HG03457 (cell line): ENCODE measurements around the gene MEN1.
A peak's percentile ranks its signal among the peaks of the same experiment; 100 is the strongest.
"Not testable (repeated sequence)": the region's sequence is repeated elsewhere in the genome, so short reads cannot be mapped to it uniquely, and the experiment has no call there.

Experiments used
- ATAC-seq: cut with Tn5 transposase; IDR thresholded peaks from one replicate; pipeline ENCODE4 v1.9.1; 2021; ENCODE audit warnings: moderate number of reproducible peaks; ENCODE audit not compliant: unreplicated experiment

The MEN1 gene

GRCh38 chr11:64834031-64834722, 23.8 kb upstream of the MEN1 start:
- ATAC-seq = no peak

- ATAC-seq = no peak
These were observed 23.2 kb upstream of the MEN1 start for GRCh38 chr11:64833509-64833908.

DNA sequence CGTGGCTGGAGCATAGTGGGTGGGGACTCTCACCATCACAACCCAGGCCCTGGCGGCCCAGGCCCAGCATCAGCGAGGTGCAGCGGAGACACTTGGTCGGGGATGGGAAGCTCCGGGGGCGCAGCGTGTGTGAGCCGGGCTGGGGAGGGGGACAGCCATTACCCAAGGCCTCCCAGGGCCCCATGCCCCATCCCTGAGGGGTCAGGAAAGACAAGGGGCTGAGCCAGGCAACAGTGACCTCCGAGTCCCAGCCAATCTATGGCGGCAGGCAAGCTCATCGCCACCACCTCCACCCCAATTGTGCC, 22.8 kb upstream of the MEN1 start:
- no peak for ATAC-seq

DNA sequence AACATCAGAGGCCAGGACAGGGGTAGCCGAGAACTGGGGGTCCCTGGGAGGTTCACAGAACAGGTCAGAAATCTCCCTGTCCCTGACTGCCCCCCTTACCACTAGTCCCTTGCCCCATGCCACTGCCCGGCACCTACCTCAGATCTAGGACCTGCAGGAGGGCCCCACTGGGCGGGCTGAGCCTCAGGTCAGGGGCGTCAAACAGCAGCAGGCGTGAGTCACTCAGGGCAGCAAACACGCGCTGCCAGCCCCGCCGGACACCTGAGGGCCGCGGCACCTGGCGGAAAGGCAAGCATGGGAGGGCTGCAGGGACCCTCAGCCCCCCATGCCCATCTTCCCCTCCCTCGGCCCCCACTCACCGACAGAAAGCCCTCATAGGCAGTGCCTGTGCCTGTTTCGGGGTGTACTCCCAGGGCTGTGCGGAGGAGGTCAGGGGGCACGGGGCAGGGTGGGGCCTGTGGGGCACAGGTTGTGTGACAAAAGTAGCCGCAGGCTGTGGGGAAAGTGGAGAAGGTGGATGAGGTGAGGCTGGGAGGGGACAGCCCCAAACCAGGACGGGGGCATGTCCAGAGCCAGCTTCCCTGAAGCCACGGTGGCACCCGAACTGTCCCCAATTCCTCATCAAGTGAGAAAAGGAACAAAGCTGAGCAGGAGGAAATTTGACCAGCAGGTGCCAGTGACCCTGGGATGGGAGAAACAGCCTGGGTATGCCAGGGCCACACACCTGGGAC, 22.3 kb upstream of the MEN1 start:
- ATAC-seq = no peak

DNA sequence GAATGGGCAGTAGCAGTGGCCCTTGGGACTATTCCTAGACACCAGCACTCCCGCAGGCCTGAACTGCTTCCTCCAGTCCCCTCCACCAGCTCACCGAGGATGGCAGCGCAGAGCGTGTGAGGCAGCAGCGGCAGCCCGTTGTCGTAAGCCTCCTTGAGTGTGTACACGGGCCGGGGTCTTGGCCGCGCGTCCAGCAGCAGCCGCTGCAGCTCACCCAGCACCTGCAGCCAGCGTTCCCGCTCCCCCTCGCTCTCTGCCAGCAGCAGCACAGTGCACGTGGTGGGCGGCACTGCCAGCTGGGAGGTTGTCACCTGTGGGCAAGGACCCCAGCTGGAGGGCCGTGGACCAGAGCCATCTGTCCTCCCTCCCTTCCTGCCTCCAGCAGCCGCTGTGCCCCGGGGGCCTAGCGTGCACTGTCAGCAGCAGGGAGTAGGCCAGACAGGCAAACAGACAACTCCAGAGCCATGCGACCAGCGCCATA, 21.1 kb upstream of the MEN1 start:
- no peak for ATAC-seq

DNA sequence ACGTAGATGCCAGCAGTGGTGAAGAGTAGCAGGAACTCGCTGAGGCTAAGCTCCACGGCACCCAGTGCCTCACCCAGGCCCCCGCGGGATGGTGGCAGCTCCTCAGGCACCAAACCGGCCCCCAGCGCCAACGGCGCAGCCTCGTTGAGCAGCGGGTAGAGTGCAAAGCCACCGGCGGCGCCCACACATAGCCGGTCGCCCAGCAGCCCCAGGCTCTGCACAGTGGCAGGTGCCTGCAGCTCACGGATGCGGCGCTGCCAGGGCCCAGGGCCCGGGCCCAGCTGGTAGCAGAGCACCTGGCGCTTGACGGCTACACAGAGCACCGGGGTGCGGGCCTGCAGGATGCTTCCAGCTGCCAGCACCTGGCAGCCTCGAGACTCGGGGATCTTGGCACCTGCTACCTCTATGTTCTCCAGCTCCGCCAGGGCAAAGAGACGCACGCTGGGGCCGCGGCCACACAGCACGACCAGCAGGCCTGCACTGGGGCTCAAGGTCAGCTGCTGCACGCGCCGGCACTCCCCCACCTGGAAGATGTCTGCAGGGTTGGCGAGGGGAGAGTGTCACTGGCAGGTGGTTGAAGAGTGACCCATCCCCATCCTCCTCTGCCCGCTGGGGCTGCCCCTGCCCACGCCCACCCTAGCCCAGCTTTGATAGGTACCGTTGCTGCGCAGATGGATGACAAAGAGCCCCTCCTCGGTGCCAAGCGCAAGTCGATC, 19.3 kb upstream of the MEN1 start:
- ATAC-seq = no peak

GRCh38 chr11:64827451-64827839, 17.1 kb upstream of the MEN1 start:
- no peak for ATAC-seq

- ATAC-seq = no peak
These were observed 16.5 kb upstream of the MEN1 start for GRCh38 chr11:64826578-64827450.

DNA sequence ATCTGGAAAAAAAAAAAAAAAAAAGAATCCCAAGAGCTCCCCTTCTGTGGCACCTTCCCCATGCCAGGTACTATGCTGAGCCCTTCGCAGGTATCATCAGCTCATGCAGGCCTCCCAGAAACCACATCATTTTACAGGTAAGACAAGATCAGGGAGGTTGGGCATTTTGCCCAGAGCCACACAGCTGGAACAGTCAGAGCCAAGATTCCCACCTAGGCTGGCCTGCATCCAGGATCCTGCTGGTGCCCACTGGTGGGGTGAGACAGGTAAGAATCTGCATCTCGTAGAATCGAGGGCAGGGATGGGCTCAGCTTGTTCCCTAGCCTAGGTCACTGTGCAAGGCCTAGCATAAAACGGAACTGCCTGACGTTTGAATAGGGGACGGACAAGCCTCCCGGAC, 15.7 kb upstream of the MEN1 start:
- ATAC-seq = no peak

- no peak for ATAC-seq
These were observed 13.3 kb upstream of the MEN1 start for GRCh38 chr11:64823568-64824119.

DNA sequence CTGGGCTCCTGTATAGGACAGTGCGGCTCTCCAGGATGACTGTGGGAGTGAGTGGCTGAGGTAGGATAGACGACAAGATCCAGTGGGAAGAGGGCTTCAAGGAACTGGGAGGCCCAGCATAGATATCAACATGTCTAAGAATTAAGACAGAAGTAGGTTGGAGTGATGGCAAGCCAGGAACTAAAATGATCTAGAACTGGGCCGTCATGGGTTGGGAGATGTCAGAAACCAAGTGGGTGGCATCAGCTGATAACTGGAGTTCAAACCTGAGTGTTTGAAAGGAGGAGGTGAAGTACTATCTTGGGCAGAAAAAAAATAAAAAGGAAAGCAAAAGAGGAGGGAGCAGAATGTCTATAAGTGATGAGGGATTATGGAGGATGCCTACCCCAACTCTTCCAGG, 7.1 kb upstream of the MEN1 start:
- no peak for ATAC-seq

- ATAC-seq = not testable (repeated sequence)
These were observed 5.1 kb upstream of the MEN1 start for GRCh38 chr11:64815433-64815832.

DNA sequence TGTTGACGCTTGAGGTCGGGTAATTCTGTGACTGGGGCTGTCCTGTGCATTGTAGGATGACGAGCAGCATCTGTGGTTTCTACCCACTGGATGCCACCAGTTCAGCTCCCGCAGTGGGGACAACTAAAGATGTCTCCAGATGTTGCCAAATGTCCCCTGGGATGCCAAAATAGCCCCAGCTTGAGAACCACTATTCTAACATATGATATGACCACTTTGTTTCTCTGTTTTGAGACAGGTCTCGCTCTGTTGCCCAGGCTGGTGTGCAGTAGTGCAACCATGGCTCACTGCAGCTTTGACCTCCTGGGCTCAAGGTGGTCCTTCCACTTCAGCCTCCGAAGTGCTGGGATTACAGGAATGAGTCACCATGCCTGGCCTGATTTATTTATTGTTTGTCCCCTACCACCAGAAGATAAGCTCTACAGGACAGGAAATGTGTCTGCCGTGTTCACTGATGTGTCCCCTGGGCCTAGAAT, 4.4 kb upstream of the MEN1 start:
- ATAC-seq = peak; percentile 50

GRCh38 chr11:64813826-64814225, 3.5 kb upstream of the MEN1 start:
- ATAC-seq = no peak

GRCh38 chr11:64810891-64811272, 531 bp upstream of the MEN1 start:
- peak; percentile 8 for ATAC-seq

DNA sequence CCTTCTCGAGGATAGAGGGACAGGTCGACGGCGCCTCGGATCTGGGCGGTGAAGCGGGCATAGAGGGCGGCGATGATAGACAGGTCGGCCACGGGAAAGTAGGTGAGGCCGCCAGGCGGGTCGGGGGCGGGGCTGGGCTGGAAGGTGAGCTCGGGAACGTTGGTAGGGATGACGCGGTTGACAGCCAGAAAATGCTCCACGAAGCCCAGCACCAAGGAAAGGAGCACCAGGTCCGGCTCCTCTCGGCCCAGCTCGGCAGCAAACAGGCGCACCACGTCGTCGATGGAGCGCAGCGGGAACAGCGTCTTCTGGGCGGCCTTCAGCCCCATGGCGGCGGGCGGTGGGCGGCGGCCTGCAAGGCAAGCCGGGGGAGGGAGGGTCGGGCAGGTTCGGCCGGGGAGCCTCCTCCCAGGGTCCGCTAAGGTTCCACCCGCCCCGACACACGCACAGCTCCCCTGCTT, 540 bp downstream of the MEN1 start:
- ATAC-seq = no peak

DNA sequence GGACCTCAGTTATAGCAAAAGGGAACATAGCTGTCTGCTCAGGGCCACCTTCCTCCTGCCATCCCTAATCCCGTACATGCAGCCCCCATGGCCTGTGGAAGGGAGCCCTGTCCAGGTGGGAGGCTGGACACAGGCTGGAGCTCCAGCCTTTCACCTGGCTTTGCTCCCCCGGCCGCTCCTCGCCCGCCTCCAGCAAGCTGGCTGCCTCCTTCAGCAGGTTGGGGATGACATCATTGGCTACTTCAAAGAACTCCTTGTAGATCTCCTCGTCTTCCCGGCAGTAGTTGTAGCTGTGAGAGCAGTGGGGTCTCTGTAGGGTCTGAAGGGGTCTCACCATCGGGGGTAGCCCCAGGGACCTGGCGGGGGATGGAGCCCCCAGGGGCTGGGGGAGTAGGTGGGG, 4.9 kb downstream of the MEN1 start:
- no peak for ATAC-seq

- ATAC-seq = no peak
These were observed 5.8 kb downstream of the MEN1 start for GRCh38 chr11:64804346-64805210.

GRCh38 chr11:64803846-64804345, 6.5 kb downstream of the MEN1 start:
- ATAC-seq = no peak
